H1 (cell line): Measurements from ENCODE around the gene NR2F1-AS1.

Source experiments
- CTCF ChIP-seq, 3 experiments: IDR thresholded peaks; 1 replicate in 2 of 3; 2 replicates in 1 of 3; pipeline versions ENCODE4 v1.5.1 to v1.6.1; 2011; ENCODE audit warnings: low read length in 3 of 3, mild to moderate bottlenecking in 3 of 3, inconsistent platforms in 2 of 3, low read depth in 1 of 3, moderate library complexity in 1 of 3; ENCODE audit not compliant: insufficient read depth in 1 of 3; ENCODE audit errors: control extremely low read depth in 1 of 3
- PHF8 ChIP-seq: fragments of 200-600 bp; sonication (generic); conservative IDR thresholded peaks from 2 replicates; pipeline ENCODE4 v1.7.1; 2012; ENCODE audit warnings: low read depth, mild to moderate bottlenecking, inconsistent platforms, low read length, moderate library complexity

- TF ChIP-seq CTCF (IDR thresholded peaks at IDR 0.05; ENCODE audit: control extremely low read depth in 1 of 3, insufficient read depth in 1 of 3, low read depth in 1 of 3, low read length in 3 of 3) (no peak), PHF8 (no peak)
These were observed 6.3 kb downstream of the NR2F1-AS1 start for GRCh38 chr5:93574491-93575305.
